GM19467 (cell line): ENCODE measurements around the gene GPC1.
A peak's percentile ranks its signal among the peaks of the same experiment; 100 is the strongest.

Source experiments
- ATAC-seq: cut with Tn5 transposase; IDR thresholded peaks from one replicate; pipeline ENCODE4 v1.9.1; 2021; ENCODE audit warnings: mild to moderate bottlenecking, moderate library complexity; ENCODE audit not compliant: unreplicated experiment

Gene GPC1

GRCh38 chr2:240429872-240430491, 5.5 kb upstream of the GPC1 start:
- no peak for ATAC-seq

- no peak for ATAC-seq
These were observed 4.9 kb upstream of the GPC1 start for GRCh38 chr2:240430595-240430994.

- no peak for ATAC-seq
These were observed 4.2 kb upstream of the GPC1 start for GRCh38 chr2:240431271-240431660.

GRCh38 chr2:240431661-240432424, 3.6 kb upstream of the GPC1 start:
- ATAC-seq, result no peak

- ATAC-seq, result no peak
These were observed 3.0 kb upstream of the GPC1 start for GRCh38 chr2:240432430-240432819.

- ATAC-seq, result no peak
These were observed 2.4 kb upstream of the GPC1 start for GRCh38 chr2:240432820-240433801.

- no peak for ATAC-seq
These were observed 1.3 kb upstream of the GPC1 start for GRCh38 chr2:240433973-240434727.

GRCh38 chr2:240434728-240435456, 571 bp upstream of the GPC1 start:
- ATAC-seq, result peak; percentile 62

- no peak for ATAC-seq
These were observed 652 bp downstream of the GPC1 start for GRCh38 chr2:240435948-240436682.

GRCh38 chr2:240436683-240437550, 1.5 kb downstream of the GPC1 start:
- no peak for ATAC-seq

- ATAC-seq, result no peak
These were observed 2.0 kb downstream of the GPC1 start for GRCh38 chr2:240437551-240437860.

GRCh38 chr2:240437861-240438809, 2.7 kb downstream of the GPC1 start:
- ATAC-seq, result no peak

- no peak for ATAC-seq
These were observed 3.6 kb downstream of the GPC1 start for GRCh38 chr2:240438810-240439697.

- no peak for ATAC-seq
These were observed 4.3 kb downstream of the GPC1 start for GRCh38 chr2:240439698-240440151.

GRCh38 chr2:240440251-240440650, 4.8 kb downstream of the GPC1 start:
- no peak for ATAC-seq

GRCh38 chr2:240440704-240441320, 5.3 kb downstream of the GPC1 start:
- ATAC-seq, result no peak
